Esophagus squamous epithelium (tissue), 5 donors: ENCODE results near the gene IQSEC1. TPM values are rescaled to one million over a fixed set of nuclear protein-coding genes. Genes with fewer than 3 reads are reported as not detected.

Experiments
- DNase-seq: peaks from one replicate; lab custom pipeline; 2025; lab: John Stamatoyannopoulos, UW
- H3K27ac ChIP-seq, 4 donors: fragments of 200-600 bp; sonication (generic); one replicate each; pipeline ENCODE4 v1.5.1; 2016 to 2019; ENCODE audit warnings: mild to moderate bottlenecking in 1 of 4
- H3K27me3 ChIP-seq, 4 donors: fragments of 200-600 bp; sonication (generic); 1 replicate in 3 of 4; 2 replicates in 1 of 4; pipeline versions ENCODE4 v1.5.1 to v1.6.0; 2017 to 2021; ENCODE audit warnings: antibody characterized with exemption in 1 of 4
- H3K36me3 ChIP-seq, 3 donors: fragments of 200-600 bp; sonication (generic); one replicate each; pipeline ENCODE4 v1.5.1; 2016 to 2019
- H3K4me1 ChIP-seq, 3 donors: fragments of 200-600 bp; sonication (generic); one replicate each; pipeline ENCODE4 v1.5.1; 2017 to 2019
- H3K4me3 ChIP-seq, 4 donors: fragments of 200-600 bp; sonication (generic); 1 replicate in 3 of 4; 2 replicates in 1 of 4; pipeline ENCODE4 v1.5.1; 2016 to 2019; ENCODE audit warnings: mild to moderate bottlenecking in 2 of 4, moderate library complexity in 1 of 4
- H3K9me3 ChIP-seq, 3 donors: fragments of 200-600 bp; sonication (generic); one replicate each; pipeline ENCODE4 v1.5.1; 2016 to 2019
- CTCF ChIP-seq, 6 experiments: fragments of 450-650 bp in 4 of 6; fragments of 200-600 bp in 2 of 6; sonication (generic) in 2 of 6; IDR thresholded peaks; one replicate each; pipeline ENCODE4 v1.5.1; 2016 to 2019; ENCODE audit warnings: antibody characterized with exemption in 6 of 6, mild to moderate bottlenecking in 4 of 6, moderate library complexity in 4 of 6
- POLR2A ChIP-seq, 4 donors: fragments of 450-650 bp; IDR thresholded peaks; one replicate each; pipeline ENCODE4 v1.6.1; 2017; ENCODE audit warnings: antibody characterized with exemption in 4 of 4, mild to moderate bottlenecking in 4 of 4, moderate library complexity in 3 of 4
- WGBS, 2 donors: methylation state at CpG; one replicate each; pipeline ENCODE4 v1.1.5; 2018; 5-methylcytosine and 5-hydroxymethylcytosine counted together
- intact Hi-C: fragments of 100-400 bp; cut with DNase I; formaldehyde crosslinking; loops from one replicate; pipeline ENCODE4 v1.15.0; 2022
- total RNA-seq, 4 donors: library from RNA; depleted of rRNA; stranded (reverse); fragments of >200 nt; gene quantifications; one replicate each; pipeline ENCODE4 v1.1.0, GENCODE V29; 2016
- donor health status: DM: yes; HTN: yes; CAD: no.

Gene IQSEC1
- total RNA-seq, 4 donors from 2014 or later, result 7.3 to 27.1 (median 10.7) TPM

GRCh38 chr3:13064964-13065363 lies 8.3 kb downstream of the IQSEC1 start:
- TF ChIP-seq CTCF (IDR thresholded peaks at IDR 0.05) (no peak), POLR2A (IDR thresholded peaks at IDR 0.05) (no peak)

GRCh38 chr3:13064159-13064868 lies 8.9 kb downstream of the IQSEC1 start:
- TF ChIP-seq CTCF (IDR thresholded peaks at IDR 0.05), result no peak
- no peak for TF ChIP-seq POLR2A (IDR thresholded peaks at IDR 0.05)
- H3K9me3 ChIP-seq, result no peaks in the 10 kb centered on the region
- intact Hi-C loops, result no loop called here
- no peak overlapping the region for H3K4me3 ChIP-seq
- 77 to 80% methylated on average over 12 of the region's 12 CpGs for WGBS, 2 donors
- H3K27me3 ChIP-seq, result no peaks in the 10 kb centered on the region
- peaks cover 0 to 4% (median 0%) of the 10 kb centered on the region in 3 donors for H3K4me1 ChIP-seq
- H3K36me3 ChIP-seq, result no peaks in the 10 kb centered on the region
- DNase-seq, result no peak
- no peak overlapping the region for H3K27ac ChIP-seq

More at GRCh38 chr3:13064964-13065363, 8.3 kb downstream of the IQSEC1 start:
- Histone ChIP-seq H3K4me1 (peaks cover 0 to 6% (median 0%) of the 10 kb centered on the region in 3 donors), H3K4me3 (no peak overlapping the region), H3K9me3 (no peaks in the 10 kb centered on the region), H3K27ac (no peak overlapping the region), H3K27me3 (no peaks in the 10 kb centered on the region), H3K36me3 (no peaks in the 10 kb centered on the region)
- no peak for DNase-seq
- intact Hi-C loops, result no loop called here
- 51 to 90% methylated on average over 1 to 2 of the region's 4 CpGs for WGBS, 2 donors

GRCh38 chr3:13063225-13063624 lies 10.0 kb downstream of the IQSEC1 start:
- intact Hi-C loops, result no loop called here
- no peak for DNase-seq
- no peaks in the 10 kb centered on the region for H3K36me3 ChIP-seq
- no peak for TF ChIP-seq POLR2A (IDR thresholded peaks at IDR 0.05)
- TF ChIP-seq CTCF (IDR thresholded peaks at IDR 0.05), result no peak
- no peaks in the 10 kb centered on the region for H3K27me3 ChIP-seq
- WGBS, 2 donors, result 89 to 90% methylated on average over 2 of the region's 3 CpGs
- no peaks in the 10 kb centered on the region for H3K9me3 ChIP-seq
- peaks cover 0 to under 1% (median 0%) of the 10 kb centered on the region in 3 donors for H3K4me1 ChIP-seq
- H3K27ac ChIP-seq, result no peak overlapping the region
- H3K4me3 ChIP-seq, result no peak overlapping the region

- H3K36me3 ChIP-seq, result no peaks in the 10 kb centered on the region
- no peaks in the 10 kb centered on the region for H3K9me3 ChIP-seq
- H3K4me1 ChIP-seq, result peaks cover 0 to 6% (median 0%) of the 10 kb centered on the region in 3 donors
- H3K4me3 ChIP-seq, result no peak overlapping the region
- no peak for DNase-seq
- TF ChIP-seq POLR2A (IDR thresholded peaks at IDR 0.05) (no peak), CTCF (IDR thresholded peaks at IDR 0.05) (no peak)
- H3K27me3 ChIP-seq, result no peaks in the 10 kb centered on the region
- WGBS, 2 donors, result 74% methylated on average over 8 to 10 of the region's 12 CpGs
- H3K27ac ChIP-seq, result no peak overlapping the region
- intact Hi-C loops, result no loop called here
These were observed 10.6 kb downstream of the IQSEC1 start for GRCh38 chr3:13062647-13063046.

GRCh38 chr3:13060341-13060910 lies 12.8 kb downstream of the IQSEC1 start:
- no peaks in the 10 kb centered on the region for H3K36me3 ChIP-seq
- no peak for DNase-seq
- no peaks in the 10 kb centered on the region for H3K27me3 ChIP-seq
- 86 to 90% methylated on average over 8 to 9 of the region's 16 CpGs for whole genome bisulfite sequencing, 2 donors
- intact Hi-C loops, result no loop called here
- H3K27ac ChIP-seq, result no peak overlapping the region
- H3K4me3 ChIP-seq, result no peak overlapping the region
- no peak for TF ChIP-seq CTCF (IDR thresholded peaks at IDR 0.05)
- no peak for TF ChIP-seq POLR2A (IDR thresholded peaks at IDR 0.05)
- no peaks in the 10 kb centered on the region for H3K9me3 ChIP-seq
- H3K4me1 ChIP-seq, result peaks cover 0 to 9% (median 0%) of the 10 kb centered on the region in 3 donors
